ENCODE data around the gene KRT39.

DNA sequence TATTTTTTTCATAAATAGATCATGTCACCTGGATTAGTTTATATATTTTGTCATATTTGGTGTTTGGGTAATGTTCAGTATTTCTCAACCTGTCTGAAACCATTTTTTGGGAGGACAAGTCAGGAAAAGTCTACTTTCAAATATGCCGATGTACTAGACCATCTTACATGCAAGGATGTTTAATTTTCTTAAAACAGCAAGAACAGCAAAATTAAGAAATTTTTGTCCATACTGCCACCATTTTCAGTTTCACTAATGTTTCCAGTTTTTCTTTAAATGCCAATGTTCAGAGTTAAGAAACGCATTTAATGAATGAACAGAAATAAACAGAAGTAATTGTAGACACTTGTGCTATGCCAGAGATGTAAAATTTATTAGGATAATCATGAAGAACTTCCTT is 26.3 kb upstream of the KRT39 start:
- TF ChIP-seq POLR2A (IDR thresholded peaks at IDR 0.05) (no peak), EP300 (IDR thresholded peaks at IDR 0.05) (no peak)
- TF ChIP-seq, protein P1, sequence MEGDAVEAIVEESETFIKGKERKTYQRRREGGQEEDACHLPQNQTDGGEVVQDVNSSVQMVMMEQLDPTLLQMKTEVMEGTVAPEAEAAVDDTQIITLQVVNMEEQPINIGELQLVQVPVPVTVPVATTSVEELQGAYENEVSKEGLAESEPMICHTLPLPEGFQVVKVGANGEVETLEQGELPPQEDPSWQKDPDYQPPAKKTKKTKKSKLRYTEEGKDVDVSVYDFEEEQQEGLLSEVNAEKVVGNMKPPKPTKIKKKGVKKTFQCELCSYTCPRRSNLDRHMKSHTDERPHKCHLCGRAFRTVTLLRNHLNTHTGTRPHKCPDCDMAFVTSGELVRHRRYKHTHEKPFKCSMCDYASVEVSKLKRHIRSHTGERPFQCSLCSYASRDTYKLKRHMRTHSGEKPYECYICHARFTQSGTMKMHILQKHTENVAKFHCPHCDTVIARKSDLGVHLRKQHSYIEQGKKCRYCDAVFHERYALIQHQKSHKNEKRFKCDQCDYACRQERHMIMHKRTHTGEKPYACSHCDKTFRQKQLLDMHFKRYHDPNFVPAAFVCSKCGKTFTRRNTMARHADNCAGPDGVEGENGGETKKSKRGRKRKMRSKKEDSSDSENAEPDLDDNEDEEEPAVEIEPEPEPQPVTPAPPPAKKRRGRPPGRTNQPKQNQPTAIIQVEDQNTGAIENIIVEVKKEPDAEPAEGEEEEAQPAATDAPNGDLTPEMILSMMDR (IDR thresholded peaks at IDR 0.05): no peak
